Stimulated activated CD4-positive, alpha-beta T cell treated with anti-CD3 and anti-CD28 coated beads, Interleukin-15, amount 100 ng/mL, for 24 hours (primary cell): ENCODE results near the gene VPS37B.
A peak's percentile ranks its signal among the peaks of the same experiment; 100 is the strongest.

Experiments
- DNase-seq: peaks from one replicate; pipeline ENCODE4 v3.0.0-alpha.2; 2020

The VPS37B gene

GRCh38 chr12:122837306-122838265, 58.3 kb downstream of the VPS37B start:
- DNase-seq: no peak

- DNase-seq: peak; percentile 58
These were observed 59.6 kb downstream of the VPS37B start for GRCh38 chr12:122836027-122836921.

GRCh38 chr12:122835750-122836026, 60.2 kb downstream of the VPS37B start:
- peak; percentile 50 for DNase-seq

GRCh38 chr12:122834921-122835749, 60.8 kb downstream of the VPS37B start, which contains the start of gene HIP1R:
HIP1R (plus strand) TSS chr12:122835457; CDS start chr12:122835551, 94 bp downstream.
- DNase-seq: peak; percentile 72

GRCh38 chr12:122834104-122834920, 61.6 kb downstream of the VPS37B start:
- DNase-seq: peak; percentile 25

GRCh38 chr12:122830517-122831214, 65.3 kb downstream of the VPS37B start:
- no peak for DNase-seq

- no peak for DNase-seq
These were observed 68.7 kb downstream of the VPS37B start for GRCh38 chr12:122827258-122827657.

GRCh38 chr12:122825773-122826724, 69.9 kb downstream of the VPS37B start:
- no peak for DNase-seq

- no peak for DNase-seq
These were observed 72.5 kb downstream of the VPS37B start for GRCh38 chr12:122823429-122823828.

GRCh38 chr12:122820838-122821271, 75.1 kb downstream of the VPS37B start:
- DNase-seq: no peak

GRCh38 chr12:122820138-122820537, 75.8 kb downstream of the VPS37B start:
- DNase-seq: no peak

GRCh38 chr12:122819209-122819785, 76.6 kb downstream of the VPS37B start:
- no peak for DNase-seq
